Measurements from ENCODE around the gene TSSK1B. TPM values are rescaled to one million over a fixed set of nuclear protein-coding genes. Genes with fewer than 3 reads are reported as not detected.

Gene TSSK1B
- total RNA-seq, 1 donor from 2014 or later, result not detected

- intact Hi-C loops (cut with micrococcal nuclease), result no loop called here
- Histone ChIP-seq H3K4me1 (no peaks in the 10 kb centered on the region), H3K4me3 (no peak overlapping the region)
Measured at GRCh38 chr5:113452941-113453340, 18.2 kb upstream of the TSSK1B start.

GRCh38 chr5:113451797-113452196 is 17.0 kb upstream of the TSSK1B start:
- Histone ChIP-seq H3K27me3 (ENCODE audit: low read depth) (no peaks in the 10 kb centered on the region), H3K4me3 (no peak overlapping the region), H3K9me3 (replicated peaks) (no peaks in the 10 kb centered on the region), H3K36me3 (no peaks in the 10 kb centered on the region), H3K4me1 (peaks cover 5% of the 10 kb centered on the region), H3K27ac (replicated peaks) (no peak overlapping the region)
- no peak for TF ChIP-seq CTCF (IDR thresholded peaks at IDR 0.05; ENCODE audit: borderline replicate concordance)
- intact Hi-C loops (cut with micrococcal nuclease), result no loop called here
- no peak for DNase-seq

More at GRCh38 chr5:113452941-113453340, 18.2 kb upstream of the TSSK1B start:
- Histone ChIP-seq H3K9me3 (replicated peaks) (no peaks in the 10 kb centered on the region), H3K27ac (replicated peaks) (no peak overlapping the region), H3K36me3 (no peaks in the 10 kb centered on the region), H3K27me3 (ENCODE audit: low read depth) (no peaks in the 10 kb centered on the region)
- TF ChIP-seq CTCF (IDR thresholded peaks at IDR 0.05; ENCODE audit: borderline replicate concordance), result no peak
- no peak for DNase-seq

GRCh38 chr5:113450929-113451328 is 16.1 kb upstream of the TSSK1B start:
- intact Hi-C loops (cut with micrococcal nuclease), result no loop called here
- H3K36me3 ChIP-seq, result no peaks in the 10 kb centered on the region
- H3K9me3 ChIP-seq (replicated peaks), result peaks cover 3% of the 10 kb centered on the region
- no peak for TF ChIP-seq CTCF (IDR thresholded peaks at IDR 0.05; ENCODE audit: borderline replicate concordance)
- H3K4me3 ChIP-seq, result no peak overlapping the region
- no peak overlapping the region for H3K27ac ChIP-seq (replicated peaks)
- DNase-seq, result no peak
- peaks cover 10% of the 10 kb centered on the region for H3K4me1 ChIP-seq
- no peaks in the 10 kb centered on the region for H3K27me3 ChIP-seq (ENCODE audit: low read depth)

- Histone ChIP-seq H3K27me3 (ENCODE audit: low read depth) (no peaks in the 10 kb centered on the region), H3K36me3 (no peaks in the 10 kb centered on the region), H3K9me3 (replicated peaks) (peaks cover 7% of the 10 kb centered on the region), H3K4me1 (peaks cover 12% of the 10 kb centered on the region), H3K27ac (replicated peaks) (no peak overlapping the region), H3K4me3 (no peak overlapping the region)
- intact Hi-C loops (cut with micrococcal nuclease), result no loop called here
- no peak for TF ChIP-seq CTCF (IDR thresholded peaks at IDR 0.05; ENCODE audit: borderline replicate concordance)
- no peak for DNase-seq
Measured at GRCh38 chr5:113450462-113450861, 15.7 kb upstream of the TSSK1B start.

- no peaks in the 10 kb centered on the region for H3K27me3 ChIP-seq (ENCODE audit: low read depth)
- no peak overlapping the region for H3K27ac ChIP-seq (replicated peaks)
- no peak for DNase-seq
- H3K36me3 ChIP-seq, result no peaks in the 10 kb centered on the region
- H3K4me3 ChIP-seq, result no peak overlapping the region
- intact Hi-C loops (cut with micrococcal nuclease), result no loop called here
- H3K4me1 ChIP-seq, result peaks cover 12% of the 10 kb centered on the region
- no peak for TF ChIP-seq CTCF (IDR thresholded peaks at IDR 0.05; ENCODE audit: borderline replicate concordance)
- peaks cover 9% of the 10 kb centered on the region for H3K9me3 ChIP-seq (replicated peaks)
Measured at GRCh38 chr5:113448252-113448651, 13.5 kb upstream of the TSSK1B start.
